H1 (cell line): ENCODE results near the gene AKAP9.

ENCODE experiments used
- CBX5 ChIP-seq: fragments of 300-800, 300-1000 bp; sonication (generic); IDR thresholded peaks from 2 replicates; pipeline ENCODE4 v1.7.1; 2016; ENCODE audit warnings: antibody characterized with exemption, low read length, low read depth
- CHD2 ChIP-seq: IDR thresholded peaks from 2 replicates; pipeline ENCODE4 v1.6.1; 2012; ENCODE audit warnings: low read length, improper control_type of control experiment
- EGR1 ChIP-seq: IDR thresholded peaks from 2 replicates; pipeline ENCODE4 v1.6.1; 2011; ENCODE audit warnings: low read depth, low read length, borderline replicate concordance
- EP300 ChIP-seq, 2 experiments: IDR thresholded peaks; 1 replicate in 1 of 2; 2 replicates in 1 of 2; pipeline ENCODE4 v1.6.1; 2011 to 2012; ENCODE audit warnings: low read depth in 2 of 2, low read length in 2 of 2, mild to moderate bottlenecking in 2 of 2, borderline replicate concordance in 1 of 2, inconsistent platforms in 1 of 2, moderate library complexity in 1 of 2
- EZH2 ChIP-seq: fragments of 200-600 bp; sonication (generic); IDR thresholded peaks from 2 replicates; pipeline ENCODE4 v1.7.1; 2012; ENCODE audit warnings: low read depth, mild to moderate bottlenecking, moderate library complexity, low read length, inconsistent platforms; ENCODE audit not compliant: severe bottlenecking
- PHF8 ChIP-seq: fragments of 200-600 bp; sonication (generic); conservative IDR thresholded peaks from 2 replicates; pipeline ENCODE4 v1.7.1; 2012; ENCODE audit warnings: low read depth, mild to moderate bottlenecking, inconsistent platforms, low read length, moderate library complexity
- POLR2A ChIP-seq, 2 experiments: IDR thresholded peaks; 1 replicate in 1 of 2; 2 replicates in 1 of 2; pipeline ENCODE4 v1.6.1; 2011; ENCODE audit warnings: low read depth in 2 of 2, low read length in 2 of 2, mild to moderate bottlenecking in 2 of 2; ENCODE audit errors: control extremely low read depth in 1 of 2
- SP1 ChIP-seq: IDR thresholded peaks from 2 replicates; pipeline ENCODE4 v1.6.1; 2011; ENCODE audit warnings: low read depth, low read length
- TF ChIP-seq, protein P1 (sequence below), 3 experiments: IDR thresholded peaks; 1 replicate in 2 of 3; 2 replicates in 1 of 3; pipeline versions ENCODE4 v1.5.1 to v1.6.1; 2011; ENCODE audit warnings: low read length in 3 of 3, mild to moderate bottlenecking in 3 of 3, inconsistent platforms in 2 of 3, low read depth in 1 of 3, moderate library complexity in 1 of 3; ENCODE audit not compliant: insufficient read depth in 1 of 3; ENCODE audit errors: control extremely low read depth in 1 of 3
- TF ChIP-seq, protein P2 (sequence below): IDR thresholded peaks from 2 replicates; pipeline ENCODE4 v1.6.1; 2011; ENCODE audit warnings: low read length, improper control_type of control experiment

DNA sequence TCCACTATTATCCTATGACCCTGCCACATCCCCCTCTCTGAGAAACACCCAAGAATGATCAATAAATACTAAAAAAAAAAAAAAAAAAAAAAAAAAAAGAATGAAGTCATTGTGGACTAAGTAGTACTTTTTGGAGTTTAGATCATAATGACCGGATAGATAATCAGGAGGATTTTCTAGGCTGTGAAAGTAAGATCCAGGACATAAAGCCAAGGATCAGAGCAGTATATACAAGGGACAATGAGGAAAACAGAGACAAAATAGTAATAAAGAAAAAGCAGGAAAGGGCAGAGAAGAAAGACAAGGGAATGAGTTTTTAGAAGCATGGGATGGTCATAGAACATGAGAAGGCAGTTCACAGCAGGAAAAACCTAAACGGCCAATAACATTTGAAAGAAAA is 87.6 kb downstream of the AKAP9 start:
- TF ChIP-seq EZH2 (no peak), PHF8 (no peak), EGR1 (no peak), POLR2A (IDR thresholded peaks at IDR 0.05; ENCODE audit: control extremely low read depth in 1 of 2, low read depth in 2 of 2, low read length in 2 of 2) (no peak), EP300 (IDR thresholded peaks at IDR 0.05; ENCODE audit: borderline replicate concordance in 1 of 2, low read depth in 2 of 2, low read length in 2 of 2) (no peak), SP1 (no peak), CHD2 (no peak), CBX5 (no peak)
- TF ChIP-seq, protein P1, sequence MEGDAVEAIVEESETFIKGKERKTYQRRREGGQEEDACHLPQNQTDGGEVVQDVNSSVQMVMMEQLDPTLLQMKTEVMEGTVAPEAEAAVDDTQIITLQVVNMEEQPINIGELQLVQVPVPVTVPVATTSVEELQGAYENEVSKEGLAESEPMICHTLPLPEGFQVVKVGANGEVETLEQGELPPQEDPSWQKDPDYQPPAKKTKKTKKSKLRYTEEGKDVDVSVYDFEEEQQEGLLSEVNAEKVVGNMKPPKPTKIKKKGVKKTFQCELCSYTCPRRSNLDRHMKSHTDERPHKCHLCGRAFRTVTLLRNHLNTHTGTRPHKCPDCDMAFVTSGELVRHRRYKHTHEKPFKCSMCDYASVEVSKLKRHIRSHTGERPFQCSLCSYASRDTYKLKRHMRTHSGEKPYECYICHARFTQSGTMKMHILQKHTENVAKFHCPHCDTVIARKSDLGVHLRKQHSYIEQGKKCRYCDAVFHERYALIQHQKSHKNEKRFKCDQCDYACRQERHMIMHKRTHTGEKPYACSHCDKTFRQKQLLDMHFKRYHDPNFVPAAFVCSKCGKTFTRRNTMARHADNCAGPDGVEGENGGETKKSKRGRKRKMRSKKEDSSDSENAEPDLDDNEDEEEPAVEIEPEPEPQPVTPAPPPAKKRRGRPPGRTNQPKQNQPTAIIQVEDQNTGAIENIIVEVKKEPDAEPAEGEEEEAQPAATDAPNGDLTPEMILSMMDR (IDR thresholded peaks at IDR 0.05; ENCODE audit: control extremely low read depth in 1 of 3, insufficient read depth in 1 of 3, low read depth in 1 of 3, low read length in 3 of 3): no peak
- TF ChIP-seq, protein P2, sequence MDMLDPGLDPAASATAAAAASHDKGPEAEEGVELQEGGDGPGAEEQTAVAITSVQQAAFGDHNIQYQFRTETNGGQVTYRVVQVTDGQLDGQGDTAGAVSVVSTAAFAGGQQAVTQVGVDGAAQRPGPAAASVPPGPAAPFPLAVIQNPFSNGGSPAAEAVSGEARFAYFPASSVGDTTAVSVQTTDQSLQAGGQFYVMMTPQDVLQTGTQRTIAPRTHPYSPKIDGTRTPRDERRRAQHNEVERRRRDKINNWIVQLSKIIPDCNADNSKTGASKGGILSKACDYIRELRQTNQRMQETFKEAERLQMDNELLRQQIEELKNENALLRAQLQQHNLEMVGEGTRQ: no peak
